ENCODE results near the gene BORCS5. TPM values are rescaled to one million over a fixed set of nuclear protein-coding genes. Genes with fewer than 3 reads are reported as not detected.

BORCS5 gene
- total and polyA plus RNA-seq, 2 of the 8 experiments (the other 6 are each of a cell fraction or from before 2014, with no cell fraction given), result 8.3 to 17.4 TPM

DNA sequence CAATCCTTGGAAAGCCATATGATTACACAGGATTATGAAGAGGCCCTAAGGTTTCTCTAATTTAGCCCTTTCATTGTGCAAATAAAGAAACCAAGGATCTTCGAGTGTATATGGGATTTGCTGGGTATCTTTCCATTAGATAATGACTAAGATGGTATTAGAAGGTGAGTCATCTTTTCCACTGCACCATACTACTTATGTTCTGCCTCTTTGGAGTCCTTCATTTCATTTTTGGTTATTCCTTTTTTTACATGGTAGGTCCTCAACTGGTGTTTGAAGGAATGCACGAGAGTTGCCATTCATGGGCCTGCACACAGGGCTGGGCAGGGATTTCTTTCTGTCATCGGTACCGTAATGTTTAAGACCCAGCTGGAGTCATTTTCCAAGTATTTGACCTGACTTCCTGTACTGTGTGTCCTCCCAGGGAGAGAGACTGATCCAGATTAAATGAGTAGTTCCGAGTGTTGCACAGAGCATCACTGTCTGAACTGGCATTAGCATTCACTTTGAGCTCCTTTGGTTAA lies 85.7 kb downstream of the BORCS5 start (continued):
- TF ChIP-seq, protein P1, sequence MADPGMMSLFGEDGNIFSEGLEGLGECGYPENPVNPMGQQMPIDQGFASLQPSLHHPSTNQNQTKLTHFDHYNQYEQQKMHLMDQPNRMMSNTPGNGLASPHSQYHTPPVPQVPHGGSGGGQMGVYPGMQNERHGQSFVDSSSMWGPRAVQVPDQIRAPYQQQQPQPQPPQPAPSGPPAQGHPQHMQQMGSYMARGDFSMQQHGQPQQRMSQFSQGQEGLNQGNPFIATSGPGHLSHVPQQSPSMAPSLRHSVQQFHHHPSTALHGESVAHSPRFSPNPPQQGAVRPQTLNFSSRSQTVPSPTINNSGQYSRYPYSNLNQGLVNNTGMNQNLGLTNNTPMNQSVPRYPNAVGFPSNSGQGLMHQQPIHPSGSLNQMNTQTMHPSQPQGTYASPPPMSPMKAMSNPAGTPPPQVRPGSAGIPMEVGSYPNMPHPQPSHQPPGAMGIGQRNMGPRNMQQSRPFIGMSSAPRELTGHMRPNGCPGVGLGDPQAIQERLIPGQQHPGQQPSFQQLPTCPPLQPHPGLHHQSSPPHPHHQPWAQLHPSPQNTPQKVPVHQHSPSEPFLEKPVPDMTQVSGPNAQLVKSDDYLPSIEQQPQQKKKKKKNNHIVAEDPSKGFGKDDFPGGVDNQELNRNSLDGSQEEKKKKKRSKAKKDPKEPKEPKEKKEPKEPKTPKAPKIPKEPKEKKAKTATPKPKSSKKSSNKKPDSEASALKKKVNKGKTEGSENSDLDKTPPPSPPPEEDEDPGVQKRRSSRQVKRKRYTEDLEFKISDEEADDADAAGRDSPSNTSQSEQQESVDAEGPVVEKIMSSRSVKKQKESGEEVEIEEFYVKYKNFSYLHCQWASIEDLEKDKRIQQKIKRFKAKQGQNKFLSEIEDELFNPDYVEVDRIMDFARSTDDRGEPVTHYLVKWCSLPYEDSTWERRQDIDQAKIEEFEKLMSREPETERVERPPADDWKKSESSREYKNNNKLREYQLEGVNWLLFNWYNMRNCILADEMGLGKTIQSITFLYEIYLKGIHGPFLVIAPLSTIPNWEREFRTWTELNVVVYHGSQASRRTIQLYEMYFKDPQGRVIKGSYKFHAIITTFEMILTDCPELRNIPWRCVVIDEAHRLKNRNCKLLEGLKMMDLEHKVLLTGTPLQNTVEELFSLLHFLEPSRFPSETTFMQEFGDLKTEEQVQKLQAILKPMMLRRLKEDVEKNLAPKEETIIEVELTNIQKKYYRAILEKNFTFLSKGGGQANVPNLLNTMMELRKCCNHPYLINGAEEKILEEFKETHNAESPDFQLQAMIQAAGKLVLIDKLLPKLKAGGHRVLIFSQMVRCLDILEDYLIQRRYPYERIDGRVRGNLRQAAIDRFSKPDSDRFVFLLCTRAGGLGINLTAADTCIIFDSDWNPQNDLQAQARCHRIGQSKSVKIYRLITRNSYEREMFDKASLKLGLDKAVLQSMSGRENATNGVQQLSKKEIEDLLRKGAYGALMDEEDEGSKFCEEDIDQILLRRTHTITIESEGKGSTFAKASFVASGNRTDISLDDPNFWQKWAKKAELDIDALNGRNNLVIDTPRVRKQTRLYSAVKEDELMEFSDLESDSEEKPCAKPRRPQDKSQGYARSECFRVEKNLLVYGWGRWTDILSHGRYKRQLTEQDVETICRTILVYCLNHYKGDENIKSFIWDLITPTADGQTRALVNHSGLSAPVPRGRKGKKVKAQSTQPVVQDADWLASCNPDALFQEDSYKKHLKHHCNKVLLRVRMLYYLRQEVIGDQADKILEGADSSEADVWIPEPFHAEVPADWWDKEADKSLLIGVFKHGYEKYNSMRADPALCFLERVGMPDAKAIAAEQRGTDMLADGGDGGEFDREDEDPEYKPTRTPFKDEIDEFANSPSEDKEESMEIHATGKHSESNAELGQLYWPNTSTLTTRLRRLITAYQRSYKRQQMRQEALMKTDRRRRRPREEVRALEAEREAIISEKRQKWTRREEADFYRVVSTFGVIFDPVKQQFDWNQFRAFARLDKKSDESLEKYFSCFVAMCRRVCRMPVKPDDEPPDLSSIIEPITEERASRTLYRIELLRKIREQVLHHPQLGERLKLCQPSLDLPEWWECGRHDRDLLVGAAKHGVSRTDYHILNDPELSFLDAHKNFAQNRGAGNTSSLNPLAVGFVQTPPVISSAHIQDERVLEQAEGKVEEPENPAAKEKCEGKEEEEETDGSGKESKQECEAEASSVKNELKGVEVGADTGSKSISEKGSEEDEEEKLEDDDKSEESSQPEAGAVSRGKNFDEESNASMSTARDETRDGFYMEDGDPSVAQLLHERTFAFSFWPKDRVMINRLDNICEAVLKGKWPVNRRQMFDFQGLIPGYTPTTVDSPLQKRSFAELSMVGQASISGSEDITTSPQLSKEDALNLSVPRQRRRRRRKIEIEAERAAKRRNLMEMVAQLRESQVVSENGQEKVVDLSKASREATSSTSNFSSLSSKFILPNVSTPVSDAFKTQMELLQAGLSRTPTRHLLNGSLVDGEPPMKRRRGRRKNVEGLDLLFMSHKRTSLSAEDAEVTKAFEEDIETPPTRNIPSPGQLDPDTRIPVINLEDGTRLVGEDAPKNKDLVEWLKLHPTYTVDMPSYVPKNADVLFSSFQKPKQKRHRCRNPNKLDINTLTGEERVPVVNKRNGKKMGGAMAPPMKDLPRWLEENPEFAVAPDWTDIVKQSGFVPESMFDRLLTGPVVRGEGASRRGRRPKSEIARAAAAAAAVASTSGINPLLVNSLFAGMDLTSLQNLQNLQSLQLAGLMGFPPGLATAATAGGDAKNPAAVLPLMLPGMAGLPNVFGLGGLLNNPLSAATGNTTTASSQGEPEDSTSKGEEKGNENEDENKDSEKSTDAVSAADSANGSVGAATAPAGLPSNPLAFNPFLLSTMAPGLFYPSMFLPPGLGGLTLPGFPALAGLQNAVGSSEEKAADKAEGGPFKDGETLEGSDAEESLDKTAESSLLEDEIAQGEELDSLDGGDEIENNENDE (IDR thresholded peaks at IDR 0.05; ENCODE audit: insufficient replicate concordance, low read length), result no peak
- TF ChIP-seq TCF12 (IDR thresholded peaks at IDR 0.05; ENCODE audit: low read depth, low read length), result no peak
- TF ChIP-seq, protein P2, sequence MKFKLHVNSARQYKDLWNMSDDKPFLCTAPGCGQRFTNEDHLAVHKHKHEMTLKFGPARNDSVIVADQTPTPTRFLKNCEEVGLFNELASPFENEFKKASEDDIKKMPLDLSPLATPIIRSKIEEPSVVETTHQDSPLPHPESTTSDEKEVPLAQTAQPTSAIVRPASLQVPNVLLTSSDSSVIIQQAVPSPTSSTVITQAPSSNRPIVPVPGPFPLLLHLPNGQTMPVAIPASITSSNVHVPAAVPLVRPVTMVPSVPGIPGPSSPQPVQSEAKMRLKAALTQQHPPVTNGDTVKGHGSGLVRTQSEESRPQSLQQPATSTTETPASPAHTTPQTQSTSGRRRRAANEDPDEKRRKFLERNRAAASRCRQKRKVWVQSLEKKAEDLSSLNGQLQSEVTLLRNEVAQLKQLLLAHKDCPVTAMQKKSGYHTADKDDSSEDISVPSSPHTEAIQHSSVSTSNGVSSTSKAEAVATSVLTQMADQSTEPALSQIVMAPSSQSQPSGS (IDR thresholded peaks at IDR 0.05; ENCODE audit: low read length), result no peak
- TF ChIP-seq TEAD4 (IDR thresholded peaks at IDR 0.05; ENCODE audit: low read depth, low read length), result no peak
- no peak for TF ChIP-seq CHD1 (IDR thresholded peaks at IDR 0.05; ENCODE audit: low read depth, low read length)
- TF ChIP-seq HDAC2 (IDR thresholded peaks at IDR 0.05; ENCODE audit: borderline replicate concordance in 1 of 2, low read depth in 2 of 2, low read length in 2 of 2), result no peak
- TF ChIP-seq NRF1 (IDR thresholded peaks at IDR 0.05; ENCODE audit: low read depth, low read length), result no peak
- TF ChIP-seq MAFK (IDR thresholded peaks at IDR 0.05; ENCODE audit: low read depth, low read length), result no peak
- TF ChIP-seq RNF2 (IDR thresholded peaks at IDR 0.05; ENCODE audit: borderline replicate concordance, low read depth, low read length, missing control alignments, poor library complexity, severe bottlenecking), result no peak
